NCI-H146 (cell line): ENCODE data around the gene GPNMB.
"Not testable (repeated sequence)": the region's sequence is repeated elsewhere in the genome, so short reads cannot be mapped to it uniquely, and the experiment has no call there.

Source experiments
- DNase-seq: peaks from one replicate; lab custom pipeline; 2025; lab: John Stamatoyannopoulos, UW

GPNMB gene

DNA sequence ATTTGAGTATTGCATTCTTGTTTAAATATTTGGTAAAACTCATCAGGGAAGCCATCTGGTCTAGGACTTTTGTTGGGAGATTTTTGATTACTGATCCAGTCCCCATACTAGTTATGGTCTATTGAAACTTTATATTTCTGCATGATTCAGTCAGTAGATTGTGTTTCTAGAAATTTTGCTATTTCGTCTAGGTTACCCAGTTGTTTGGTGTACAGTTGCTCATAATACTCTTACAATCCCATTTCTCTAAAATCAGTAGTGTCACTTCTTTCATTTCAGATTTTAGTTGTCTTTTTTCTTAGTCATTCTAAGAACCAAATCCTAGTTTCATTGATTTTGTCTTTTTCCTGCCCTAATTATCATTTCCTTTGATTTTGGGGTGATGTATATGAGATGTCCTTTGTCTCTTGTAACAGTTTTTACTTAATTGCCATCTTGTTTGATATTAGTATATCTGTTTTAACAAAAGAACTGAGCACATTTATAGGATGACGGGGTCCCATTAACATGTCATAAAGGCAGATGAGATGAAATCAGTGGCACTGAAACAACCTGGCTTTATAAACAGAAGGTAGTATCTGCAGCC, 60.5 kb downstream of the GPNMB start:
- no peak for DNase-seq

DNA sequence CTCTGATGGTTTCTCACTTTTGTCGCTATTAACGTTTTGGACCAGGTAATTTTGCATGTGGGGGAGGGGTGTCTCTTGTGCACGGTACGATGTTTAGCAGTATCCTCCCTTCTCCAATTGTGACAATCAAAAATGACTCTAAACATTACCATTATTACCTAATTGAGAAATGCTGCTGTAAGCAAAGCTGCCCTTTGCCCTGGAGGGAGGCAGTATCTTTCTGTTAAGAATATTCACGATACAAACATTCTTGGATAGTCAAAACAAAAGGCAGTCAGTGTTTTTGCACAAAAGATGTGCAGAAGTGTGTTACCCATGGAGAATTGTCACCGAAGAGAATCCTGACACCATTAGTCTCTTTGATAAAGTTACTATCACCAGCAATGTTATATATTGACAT, 62.2 kb downstream of the GPNMB start:
- no peak for DNase-seq

DNA sequence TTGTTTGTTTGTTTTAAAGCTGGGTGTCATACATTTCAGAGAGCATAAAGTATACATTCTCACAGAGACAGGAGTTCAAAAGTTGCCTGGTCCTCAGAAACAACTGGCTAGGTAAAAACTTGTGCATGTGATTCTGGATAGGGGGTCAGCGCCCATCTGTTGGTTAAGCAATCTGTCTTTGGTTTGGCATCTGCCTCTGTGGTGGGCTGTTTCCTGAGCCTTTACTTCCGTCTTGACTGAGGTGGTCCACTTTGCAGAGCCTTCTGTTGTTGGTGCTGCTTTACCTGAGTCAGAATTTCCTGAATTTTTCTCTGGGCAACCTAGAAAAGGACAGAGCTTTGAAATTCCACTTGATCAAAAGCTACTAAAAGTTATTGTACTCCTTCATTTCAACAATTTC, 65.6 kb downstream of the GPNMB start:
- not testable (repeated sequence) for DNase-seq

DNA sequence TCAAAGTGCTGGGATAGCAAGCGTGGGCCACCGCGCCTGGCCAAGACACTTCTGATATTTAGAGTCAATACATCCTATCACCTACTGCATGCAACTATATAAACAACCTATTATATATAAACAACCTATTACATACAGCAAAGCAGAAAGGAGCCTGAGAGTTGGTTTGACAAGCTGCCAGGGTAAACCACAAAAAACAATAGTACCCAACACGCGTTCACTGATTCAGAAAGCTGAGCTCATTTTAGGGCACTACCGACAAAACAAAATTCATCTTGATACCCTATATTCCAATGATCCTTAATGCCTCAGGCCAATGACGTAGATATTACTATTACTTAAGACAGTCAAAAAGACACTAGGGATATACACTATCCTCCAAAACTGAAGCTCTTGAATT, 68.8 kb downstream of the GPNMB start:
- no peak for DNase-seq
